NCI-H510A (cell line): ENCODE data around the gene ZFY.

Source experiments
- DNase-seq: peaks from one replicate; lab custom pipeline; 2025; lab: John Stamatoyannopoulos, UW

The ZFY gene

DNA sequence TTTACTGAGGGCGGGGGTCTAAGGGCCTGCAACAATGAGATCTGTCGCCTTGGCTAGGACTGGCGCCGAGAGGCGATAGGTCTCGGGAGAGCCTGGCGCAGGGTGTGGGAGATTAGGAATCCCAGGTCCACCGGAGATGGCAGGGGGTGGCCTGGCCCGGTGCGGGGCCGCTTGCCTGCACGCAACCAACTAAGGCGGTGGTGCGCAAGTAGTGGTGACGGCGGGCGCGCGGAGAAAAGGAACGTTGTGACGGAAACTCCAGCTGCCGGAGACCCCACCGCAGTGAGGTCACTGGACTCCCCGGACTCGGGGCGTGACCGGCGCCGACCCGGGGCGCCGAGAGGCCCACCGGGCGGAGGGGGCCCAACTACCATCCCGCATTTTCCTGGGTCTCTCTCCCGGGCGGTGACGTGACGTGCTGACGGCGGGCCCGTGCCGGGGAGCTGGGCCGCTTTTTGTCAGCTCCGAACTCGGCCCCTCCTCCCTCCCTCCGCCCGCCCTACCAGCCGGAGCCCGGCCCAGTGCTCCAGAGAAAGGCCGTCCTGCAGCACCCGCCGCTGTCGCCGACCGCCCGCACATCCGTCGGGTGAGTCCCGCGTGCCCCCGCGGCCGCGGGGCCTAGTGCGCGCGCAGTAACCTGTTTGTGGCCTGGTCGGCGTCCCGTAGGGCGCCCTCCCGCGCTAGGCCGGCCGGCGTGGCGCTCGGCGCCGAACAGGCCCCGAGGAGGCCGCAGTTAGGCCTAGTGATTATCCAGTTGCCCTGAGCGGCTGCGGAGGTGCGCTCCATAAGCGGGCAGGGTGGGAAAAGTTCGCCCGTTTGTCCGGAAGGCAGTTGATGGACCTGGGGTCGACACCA lies at the start of gene ZFY:
ZFY (plus strand) TSS at position 521 of the 855 bp plus-strand sequence. CDS start 18,556 bp downstream, outside the sequence.
- DNase-seq, result no peak

- DNase-seq, result no peak
Observed at GRCh38 chrY:2885880-2886279, 49.3 kb upstream of the ZFY start.

DNA sequence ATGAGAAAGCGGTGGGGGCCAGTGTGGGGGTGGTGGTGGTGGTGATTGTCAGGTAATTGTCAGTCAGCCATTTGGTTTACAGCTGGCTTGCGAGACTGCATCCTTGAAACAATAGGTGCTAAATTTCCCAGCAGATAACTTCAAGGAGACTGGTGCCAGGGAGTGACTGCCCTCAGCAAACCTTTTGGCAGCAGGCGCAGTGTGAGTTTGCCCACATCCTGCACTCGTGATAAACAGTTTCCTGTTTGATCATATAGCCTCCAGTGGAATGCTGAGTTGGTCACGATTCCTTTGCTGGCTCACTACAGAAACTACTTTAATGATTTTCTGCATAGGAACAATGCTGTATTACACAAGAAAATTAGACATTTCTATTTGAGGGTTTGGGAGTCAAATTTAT lies 47.8 kb upstream of the ZFY start:
- DNase-seq, result no peak

DNA sequence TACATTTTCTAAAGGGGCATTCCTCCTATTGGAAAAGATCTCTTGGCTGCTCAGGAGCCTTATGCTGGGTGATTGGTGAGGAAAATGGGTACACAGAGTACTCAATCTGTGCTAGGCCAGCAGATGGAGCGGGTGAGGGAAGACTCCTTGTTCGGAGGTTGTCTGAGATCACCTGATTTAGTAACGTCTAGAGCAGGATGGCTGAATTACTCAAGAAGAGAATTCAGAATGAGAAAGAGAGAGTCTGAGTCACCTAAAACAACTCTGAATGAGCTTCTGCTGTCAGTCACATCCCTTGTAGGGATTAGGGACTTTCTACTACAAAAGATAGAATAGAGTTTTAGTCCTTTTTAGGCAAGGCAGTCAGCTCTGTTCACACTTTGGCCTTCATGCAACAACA lies 47.2 kb upstream of the ZFY start:
- DNase-seq, result no peak

GRCh38 chrY:2893471-2893870 lies 41.7 kb upstream of the ZFY start:
- DNase-seq, result no peak

DNA sequence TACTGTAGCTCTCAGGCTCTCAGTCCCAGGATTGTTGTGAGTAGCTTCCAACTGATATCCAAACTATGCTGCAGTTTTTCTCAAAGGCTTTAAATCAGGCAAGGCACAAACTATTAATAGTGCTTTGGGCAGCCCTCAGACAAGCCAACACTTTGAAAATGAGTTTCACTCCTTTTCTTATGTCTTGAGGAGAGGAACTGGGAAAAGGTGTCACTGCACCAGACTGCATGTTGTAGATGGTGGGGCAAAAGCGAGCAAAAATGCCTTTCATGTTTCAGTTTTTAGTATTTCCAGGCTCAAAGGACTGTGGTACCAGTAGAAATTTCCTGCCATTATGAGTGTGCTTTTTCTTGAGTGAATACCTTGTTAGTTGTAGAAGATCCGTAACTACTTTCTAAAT lies 39.1 kb upstream of the ZFY start:
- no peak for DNase-seq

GRCh38 chrY:2907356-2907755 lies 27.8 kb upstream of the ZFY start:
- no peak for DNase-seq

DNA sequence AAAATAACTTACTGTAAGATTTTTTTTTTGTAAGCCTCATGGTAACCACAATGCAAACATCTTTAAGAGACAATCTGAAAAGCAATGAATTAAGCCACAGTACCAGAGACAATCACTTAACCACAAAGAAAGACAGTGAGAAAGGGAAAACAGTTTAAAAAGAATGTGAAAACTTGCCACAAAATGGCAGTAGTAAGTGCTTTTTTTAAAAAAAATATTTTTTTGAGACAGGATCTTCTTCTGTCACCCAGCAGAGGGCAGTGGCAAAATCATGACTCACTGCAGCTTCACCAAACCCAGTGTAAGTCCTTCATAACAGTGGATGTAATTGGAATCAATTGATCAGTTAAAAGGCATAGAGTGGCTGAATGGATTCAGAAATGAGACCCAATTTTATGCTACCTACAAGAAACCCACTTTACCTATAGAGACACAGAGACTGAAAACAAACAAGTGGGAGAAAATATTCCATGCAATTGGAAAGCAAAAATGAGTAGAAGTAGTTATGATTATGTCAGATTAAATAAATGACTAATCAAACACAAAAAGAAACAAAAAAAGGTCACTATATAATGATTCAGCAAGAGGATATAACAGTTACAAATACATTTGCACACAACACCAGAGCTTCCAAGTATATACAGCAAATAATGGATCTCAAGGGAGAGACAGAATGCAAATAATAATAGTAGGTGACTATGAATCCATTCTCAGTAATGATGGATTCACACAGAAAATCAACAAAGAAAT lies 21.9 kb upstream of the ZFY start:
- DNase-seq, result no peak

DNA sequence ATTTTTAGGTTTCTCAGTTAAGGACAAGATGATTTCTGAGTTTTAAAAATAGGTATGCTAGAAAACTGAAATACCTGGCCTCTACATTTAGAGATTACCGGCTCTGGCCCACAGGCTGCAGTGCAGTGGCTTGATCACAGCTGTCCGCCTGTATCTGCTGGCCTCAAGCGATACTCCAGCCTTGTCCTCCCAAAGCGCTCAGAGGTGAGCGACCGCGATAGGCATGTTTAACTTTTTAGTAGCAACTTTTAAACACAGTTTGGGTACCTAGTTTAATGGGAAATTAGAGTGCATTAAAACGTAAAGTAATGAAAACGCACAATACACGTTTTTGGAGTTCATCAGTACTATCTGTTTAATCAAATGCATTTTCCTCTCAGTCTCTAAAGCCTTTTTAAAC lies 1.1 kb upstream of the ZFY start:
- no peak for DNase-seq

GRCh38 chrY:2935716-2936435 lies 695 bp downstream of the ZFY start:
- no peak for DNase-seq

- DNase-seq, result no peak
Observed at GRCh38 chrY:2936436-2936750, 1.2 kb downstream of the ZFY start.

DNA sequence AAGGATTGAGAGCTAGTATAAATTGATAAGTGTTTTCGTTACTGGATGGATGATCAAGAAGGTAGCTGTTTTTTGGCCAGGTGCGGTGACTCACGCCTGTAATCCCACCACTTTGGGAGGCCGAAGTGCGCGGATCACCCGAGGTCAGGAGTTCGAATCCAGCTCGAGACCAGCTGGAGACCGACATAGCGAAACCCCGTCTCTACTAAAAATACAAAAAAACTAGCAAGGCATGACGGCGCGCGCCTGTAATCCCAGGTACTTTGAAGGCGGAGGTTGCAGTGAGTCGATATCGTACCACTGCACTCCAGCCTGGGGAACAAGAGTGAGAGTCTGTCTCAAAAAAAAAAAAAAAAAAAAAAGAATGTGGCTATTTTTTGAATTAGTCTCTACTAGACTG lies 2.0 kb downstream of the ZFY start:
- DNase-seq, result no peak

DNA sequence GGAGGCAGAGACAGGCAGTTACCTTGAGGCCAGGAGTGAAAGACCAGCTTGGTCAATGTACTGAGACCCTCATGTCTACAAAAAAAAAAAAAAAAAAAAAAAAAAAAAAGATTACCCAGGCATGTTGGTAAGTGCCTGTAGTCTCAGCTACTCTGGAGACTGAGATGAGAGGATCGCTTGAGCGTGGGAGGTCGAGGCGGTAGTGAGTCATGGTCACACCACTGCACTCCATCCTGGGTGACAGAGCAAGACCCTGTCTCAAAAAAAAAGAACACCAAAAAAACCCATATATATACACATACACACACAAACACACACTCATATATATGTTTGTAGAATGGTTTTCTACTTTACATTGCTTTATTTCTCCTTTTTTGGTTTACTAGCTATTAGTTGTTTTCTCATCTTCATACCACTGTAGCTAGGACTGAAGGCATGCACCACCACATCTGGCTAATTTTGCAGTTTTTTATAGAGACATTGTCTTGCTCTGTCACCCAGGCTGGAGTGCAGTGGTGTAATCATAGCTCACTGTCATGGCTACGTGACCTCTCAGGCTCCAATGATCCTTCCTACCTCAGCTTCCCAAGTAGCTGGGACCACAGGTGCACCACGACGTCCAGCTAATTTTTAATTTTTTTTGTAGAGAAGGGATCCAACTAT lies 14.5 kb downstream of the ZFY start:
- DNase-seq, result no peak

DNA sequence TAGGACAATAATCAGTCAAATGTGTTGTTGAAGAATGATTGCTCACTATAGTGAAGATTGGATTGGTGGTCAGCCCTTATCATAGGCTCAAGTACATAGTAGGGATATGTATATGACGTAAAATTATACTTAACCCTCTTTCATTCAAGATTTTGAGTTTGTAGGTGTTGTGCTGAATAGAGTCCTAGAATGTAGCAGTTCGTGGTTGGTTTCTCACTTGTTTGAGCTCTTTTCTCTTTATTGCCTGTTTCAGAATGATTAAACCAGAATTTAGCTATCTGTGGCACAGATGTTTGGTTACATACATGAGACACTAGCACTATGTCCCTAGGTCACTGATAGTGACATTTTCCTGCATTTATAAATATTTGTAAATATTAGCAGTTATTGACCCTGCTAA lies 15.5 kb downstream of the ZFY start:
- DNase-seq, result no peak

DNA sequence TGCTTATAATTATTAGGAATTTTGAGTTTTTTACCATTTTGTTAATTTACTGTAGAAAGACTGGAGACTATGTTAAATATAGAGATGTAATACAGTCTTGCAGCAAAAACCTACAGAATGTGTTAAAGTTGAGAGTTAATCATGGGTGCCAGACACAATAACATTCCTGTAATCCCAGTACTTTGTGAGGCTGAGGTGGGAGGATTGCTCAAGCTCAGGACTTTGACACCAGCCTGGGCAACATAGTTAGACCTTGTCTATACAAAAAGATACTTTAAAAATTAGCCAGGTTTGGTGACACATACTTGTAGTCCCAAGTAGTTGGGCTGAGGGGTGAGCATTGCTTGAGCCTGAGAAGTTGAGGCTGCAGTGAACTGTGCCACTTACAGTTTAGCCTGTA lies 17.7 kb downstream of the ZFY start:
- no peak for DNase-seq

DNA sequence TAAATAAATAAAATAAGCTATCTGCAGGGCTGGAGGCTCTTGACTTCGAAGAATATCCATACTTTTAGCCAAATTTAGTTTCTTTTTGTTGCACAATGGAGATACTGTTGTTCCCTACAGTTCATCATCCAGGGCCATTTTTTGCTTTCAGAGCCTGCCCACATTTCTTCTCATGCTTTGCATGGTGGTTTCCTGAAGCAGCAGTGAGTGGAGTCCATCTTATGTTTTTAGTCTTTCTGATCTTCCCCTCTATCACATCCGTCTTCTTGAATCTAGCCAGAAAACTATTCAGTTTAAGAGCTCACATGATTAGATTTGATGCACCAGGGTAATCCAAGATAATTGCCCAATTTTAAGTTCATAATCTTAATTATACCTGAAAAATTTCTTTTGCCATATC lies 19.6 kb downstream of the ZFY start:
- DNase-seq, result no peak

GRCh38 chrY:2955561-2955960 lies 20.4 kb downstream of the ZFY start:
- DNase-seq, result no peak

DNA sequence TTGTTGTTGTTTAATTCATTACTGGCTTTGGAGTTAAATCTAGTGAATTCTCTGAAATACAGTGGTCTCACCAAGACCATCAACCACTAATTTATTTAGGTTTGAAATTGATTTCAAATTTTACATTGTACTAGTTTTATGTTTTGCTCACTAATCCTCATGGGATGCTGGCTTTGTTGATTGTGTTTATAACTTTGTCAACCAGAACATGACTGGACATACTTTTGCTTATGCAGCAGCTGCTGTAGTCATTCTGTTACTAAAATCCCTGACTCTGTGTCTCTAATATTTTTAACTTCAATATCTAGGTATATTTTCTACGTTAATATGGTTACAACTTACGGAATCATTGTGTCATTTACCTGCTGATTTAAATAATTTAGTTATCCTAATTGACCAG lies 26.9 kb downstream of the ZFY start:
- no peak for DNase-seq

GRCh38 chrY:2964814-2965213 lies 29.6 kb downstream of the ZFY start:
- no peak for DNase-seq

DNA sequence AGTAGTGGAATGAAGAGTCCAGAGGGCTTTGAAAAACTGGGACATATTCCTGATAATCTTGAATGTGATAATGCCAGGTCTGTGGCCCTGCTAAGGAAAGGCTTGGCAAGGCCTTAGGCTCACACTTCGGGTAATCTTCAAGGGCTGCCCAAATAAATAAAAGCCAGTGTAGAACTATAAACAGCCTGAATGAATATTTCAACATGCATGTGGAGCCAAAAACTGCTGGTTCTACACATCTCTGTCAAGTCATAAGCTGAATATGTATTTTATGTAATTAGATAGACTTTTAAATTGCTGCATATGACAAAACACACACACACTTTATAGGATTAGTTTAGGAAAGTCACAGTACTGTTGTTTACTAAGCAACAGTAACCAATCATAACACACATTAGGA lies 30.4 kb downstream of the ZFY start:
- no peak for DNase-seq

DNA sequence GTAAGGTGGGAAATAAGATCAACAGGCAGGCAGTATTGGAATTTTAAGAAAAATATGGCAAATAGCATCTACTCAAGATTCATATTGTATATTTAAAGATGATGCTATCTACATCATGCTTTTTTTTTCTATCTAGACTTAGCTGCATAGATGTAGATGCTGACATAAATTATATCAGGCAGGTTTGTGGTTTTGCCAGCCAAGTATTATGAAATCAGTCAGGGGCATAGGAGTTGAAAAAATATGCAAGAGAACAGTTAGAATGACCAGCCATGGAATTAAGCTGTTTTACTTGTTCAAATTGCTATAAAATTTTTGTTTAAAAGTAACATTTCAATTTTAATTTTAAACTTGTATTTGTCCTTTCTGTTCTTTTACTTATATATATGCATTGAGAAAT lies 34.4 kb downstream of the ZFY start:
- no peak for DNase-seq

DNA sequence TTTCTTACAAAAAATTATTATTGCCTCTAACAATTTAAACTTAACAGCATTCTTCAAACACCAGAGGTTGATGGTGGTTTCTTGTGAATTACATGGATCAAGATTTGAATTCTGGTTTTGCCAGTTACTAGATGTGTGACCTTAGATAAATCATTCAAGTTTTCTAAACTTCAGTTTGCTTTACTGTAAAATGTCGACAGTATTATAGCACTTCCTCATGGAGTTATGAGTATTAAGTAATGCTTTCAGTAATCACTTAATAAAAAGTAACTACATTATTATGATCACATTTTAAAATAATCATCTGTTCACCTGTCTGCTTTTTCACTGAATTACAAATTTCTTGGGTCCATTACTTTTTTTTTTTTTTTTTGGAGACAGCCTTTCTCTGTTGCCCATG lies 37.5 kb downstream of the ZFY start:
- DNase-seq, result no peak
